Left hindlimb (tissue), 1 donor: ENCODE results near the gene INTS1.
"Not testable (repeated sequence)": the region's sequence is repeated elsewhere in the genome, so short reads cannot be mapped to it uniquely, and the experiment has no call there.

Source experiments
- DNase-seq: peaks from one replicate; pipeline ENCODE4 v3.0.0-alpha.2; 2018

The INTS1 gene

GRCh38 chr7:1460821-1461645 is 43.2 kb downstream of the INTS1 start:
- peak; percentile 54 for DNase-seq

- DNase-seq: no peak
Measured at GRCh38 chr7:1459920-1460820, 44.0 kb downstream of the INTS1 start.

DNA sequence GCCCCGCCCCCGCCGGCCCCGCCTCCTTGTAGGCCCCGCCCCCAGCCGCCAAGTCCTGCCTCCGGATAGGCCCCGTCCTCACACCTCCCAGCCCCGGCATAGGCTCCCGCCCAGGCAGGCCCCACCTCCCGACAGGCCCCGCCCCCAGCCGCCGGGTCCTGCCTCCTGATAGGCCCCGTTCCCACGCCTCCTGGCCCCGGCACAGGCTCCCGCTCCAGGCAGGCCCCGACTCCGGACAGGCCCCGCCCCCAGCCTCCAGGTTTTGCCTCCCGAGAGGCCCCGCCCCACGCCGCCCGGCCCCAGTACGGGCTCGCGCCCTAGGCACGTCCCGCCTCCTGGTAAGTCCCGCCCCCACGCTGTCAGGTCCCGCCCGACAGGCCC is 44.7 kb downstream of the INTS1 start:
- DNase-seq: peak; percentile 100

- DNase-seq: peak; percentile 74
Measured at GRCh38 chr7:1458683-1459511, 45.3 kb downstream of the INTS1 start, which contains the start of gene MICALL2. Gene MICALL2 (minus strand): TSS chr7:1459470. CDS start chr7:1459326, 144 bp downstream.

- no peak for DNase-seq
Measured at GRCh38 chr7:1457949-1458682, 46.1 kb downstream of the INTS1 start.

DNA sequence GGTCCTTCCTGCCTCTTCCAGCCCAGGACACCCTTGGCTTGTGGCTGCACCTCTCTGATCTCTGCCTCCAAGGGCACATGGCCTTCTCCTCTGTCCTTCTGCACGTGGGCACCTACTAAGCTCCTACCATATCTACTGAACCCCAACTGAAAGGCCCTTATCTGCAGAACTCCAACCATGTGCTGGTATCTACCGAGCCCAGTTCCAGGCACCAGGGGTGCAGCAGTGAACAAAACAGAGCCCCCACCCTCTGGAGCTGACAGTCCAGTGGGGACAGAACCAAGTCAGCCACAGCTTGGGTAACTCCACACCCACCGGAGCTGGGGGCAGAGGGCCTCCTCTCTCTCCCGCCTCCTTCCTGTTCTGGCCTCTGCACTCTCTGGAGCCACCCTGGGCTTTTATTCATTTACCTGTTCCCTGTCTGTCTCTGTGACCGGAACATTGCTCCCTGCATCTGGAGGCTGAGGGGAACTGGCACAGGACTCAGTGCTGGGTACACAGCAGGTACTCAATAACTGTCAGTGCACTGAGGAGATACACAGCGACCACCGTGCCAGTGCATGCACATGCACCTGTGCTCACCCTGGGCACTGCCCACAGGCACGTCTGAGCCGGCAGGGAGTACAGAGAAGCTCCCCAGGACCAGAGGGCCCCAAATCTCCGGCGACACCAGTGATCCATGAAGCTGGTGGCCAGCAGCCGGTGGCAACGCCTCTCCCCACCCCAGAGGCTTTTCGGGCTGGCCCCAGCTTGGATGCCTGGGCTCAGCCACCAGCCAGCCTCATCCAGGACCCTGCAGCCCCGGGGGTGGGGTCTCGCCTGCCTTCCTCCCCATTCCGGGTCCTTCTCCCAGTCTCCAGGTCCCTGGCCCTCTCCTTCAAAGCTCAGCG is 46.9 kb downstream of the INTS1 start:
- no peak for DNase-seq

GRCh38 chr7:1455955-1456354 is 48.2 kb downstream of the INTS1 start:
- no peak for DNase-seq

- no peak for DNase-seq
Measured at GRCh38 chr7:1455241-1455939, 48.8 kb downstream of the INTS1 start.

DNA sequence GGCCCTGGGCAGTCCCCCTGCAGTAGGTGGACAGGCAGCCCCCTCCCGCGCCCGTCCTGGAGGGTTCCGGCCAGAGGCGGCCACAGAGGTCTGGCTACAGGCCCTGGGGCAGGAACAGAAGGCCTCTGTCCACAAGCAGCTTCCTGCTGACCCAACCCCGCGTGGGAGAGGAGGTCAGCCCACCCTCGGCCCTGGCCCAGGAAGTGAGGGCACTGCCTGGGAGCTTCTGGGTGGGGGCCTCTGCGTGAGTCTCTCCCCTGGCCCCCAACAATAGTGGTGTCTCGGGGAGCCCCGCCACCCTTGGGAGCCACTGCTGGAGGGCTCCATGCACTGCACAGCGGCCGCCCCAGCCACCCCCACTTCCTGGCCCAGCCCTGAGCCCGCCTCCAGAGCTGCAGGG is 49.6 kb downstream of the INTS1 start:
- DNase-seq: peak; percentile 76

- DNase-seq: no peak
Measured at GRCh38 chr7:1452205-1452604, 52.0 kb downstream of the INTS1 start.

DNA sequence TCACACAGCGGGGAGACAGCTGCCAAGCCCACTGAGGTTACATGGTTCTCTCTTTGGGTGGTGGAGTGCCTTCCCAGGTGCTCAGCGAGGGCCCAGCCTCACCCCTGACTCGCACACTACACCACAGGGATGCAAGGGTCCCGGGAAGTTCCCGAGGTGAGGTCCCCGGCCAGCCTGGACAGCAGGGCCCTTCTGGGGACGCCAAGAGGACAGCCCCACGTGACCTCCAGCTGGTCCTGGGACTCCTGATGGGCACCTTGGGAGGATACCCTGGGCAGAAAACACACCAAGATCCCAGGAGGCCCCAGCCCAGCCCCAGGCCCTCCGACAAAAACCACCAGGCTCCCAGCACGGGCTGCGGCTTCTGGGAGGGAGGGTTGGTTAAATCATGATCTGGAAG is 53.2 kb downstream of the INTS1 start:
- DNase-seq: no peak

DNA sequence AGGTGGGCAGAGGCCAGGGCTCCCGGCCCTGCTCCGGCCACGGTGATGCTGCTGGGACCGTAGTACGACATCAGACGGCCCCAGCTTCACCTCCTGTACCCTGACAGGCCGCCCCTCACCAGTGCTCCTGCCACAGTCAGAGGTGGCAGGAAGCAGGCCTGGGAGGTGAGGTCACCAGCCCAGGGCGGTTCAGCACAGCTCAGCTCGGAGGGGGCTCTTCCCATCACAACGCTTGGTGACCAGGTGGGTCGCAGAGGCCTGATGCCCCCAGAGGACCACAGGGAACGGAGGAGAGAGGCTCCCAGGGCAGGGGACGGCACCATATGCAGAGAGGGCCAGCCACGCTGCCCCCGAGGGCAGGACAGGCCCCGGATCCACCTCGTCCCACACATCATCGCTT is 53.8 kb downstream of the INTS1 start:
- no peak for DNase-seq

DNA sequence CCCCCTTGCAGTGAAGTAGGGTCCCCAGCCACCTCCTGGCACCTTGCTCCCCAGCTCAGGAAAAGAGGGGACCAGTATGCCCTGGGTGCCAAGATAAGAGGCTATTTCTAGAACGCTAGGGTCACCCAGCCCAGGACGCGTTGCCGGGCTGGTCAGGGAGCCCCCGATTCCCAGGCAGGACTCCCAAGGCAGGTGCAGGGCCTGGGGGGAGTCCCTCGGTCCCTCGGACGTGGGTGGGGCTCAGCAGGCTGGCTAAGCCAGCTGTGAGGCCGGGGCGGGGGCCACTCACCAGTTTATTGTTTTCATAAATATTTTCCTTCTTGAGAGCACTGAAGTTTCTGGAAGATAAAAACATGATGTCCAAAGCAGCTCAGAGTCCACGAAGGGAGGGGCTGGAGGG is 54.2 kb downstream of the INTS1 start:
- DNase-seq: no peak

DNA sequence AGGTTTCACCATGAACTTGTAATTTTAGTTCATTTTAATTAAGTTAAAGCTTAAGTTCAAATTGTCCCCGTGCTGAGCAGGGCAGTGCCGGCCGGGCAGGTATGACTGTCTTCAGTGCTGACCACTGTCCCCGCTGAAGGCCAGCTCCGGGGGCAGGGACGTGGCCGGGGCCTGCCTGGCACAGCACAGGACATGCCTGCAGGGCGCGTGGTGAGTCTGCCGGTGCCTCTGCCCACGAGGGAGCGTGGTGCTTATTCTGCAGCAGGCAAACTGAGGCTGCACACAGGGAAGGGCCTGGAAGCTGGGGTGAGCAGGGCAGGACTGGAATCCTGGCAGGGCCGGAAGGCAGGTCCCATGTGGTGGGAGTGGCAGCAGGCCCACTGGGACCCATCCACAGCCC is 54.7 kb downstream of the INTS1 start:
- DNase-seq: no peak

- DNase-seq: no peak
Measured at GRCh38 chr7:1448958-1449357, 55.2 kb downstream of the INTS1 start.

DNA sequence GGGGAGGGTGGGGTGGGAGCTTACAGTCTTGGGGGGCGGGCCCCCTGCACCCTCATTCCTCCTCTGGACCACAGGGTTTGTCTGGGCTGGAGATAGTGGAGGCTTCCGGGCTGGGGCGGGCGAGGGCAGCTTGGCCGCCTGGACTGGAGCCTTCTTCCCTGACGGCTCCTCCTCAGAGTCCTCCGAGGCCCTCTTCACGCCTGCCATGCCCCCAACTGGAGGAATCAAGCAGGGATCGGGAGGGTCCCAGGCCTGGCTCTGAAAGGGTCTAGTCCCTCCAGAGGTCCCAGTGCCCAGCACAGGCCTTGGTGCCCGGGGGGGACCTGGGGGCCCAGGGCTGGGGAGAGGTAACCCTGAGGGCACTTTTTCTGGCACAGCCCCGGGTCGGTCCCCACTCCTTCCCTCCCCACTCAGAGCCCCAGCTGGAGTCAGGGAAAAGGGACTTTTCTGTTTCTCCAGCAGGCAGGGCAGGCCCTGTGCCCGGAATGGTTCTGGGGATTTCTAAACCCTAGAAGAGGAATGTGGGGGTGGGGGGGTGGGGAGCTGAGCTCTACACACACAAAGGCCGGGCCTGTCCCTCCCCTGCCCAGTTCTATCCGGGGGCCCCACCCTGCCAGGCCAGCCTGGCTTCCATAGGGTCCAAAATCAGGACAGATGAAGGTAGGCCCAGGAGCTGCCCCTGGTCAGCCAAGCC is 56.5 kb downstream of the INTS1 start:
- peak; percentile 62 for DNase-seq

DNA sequence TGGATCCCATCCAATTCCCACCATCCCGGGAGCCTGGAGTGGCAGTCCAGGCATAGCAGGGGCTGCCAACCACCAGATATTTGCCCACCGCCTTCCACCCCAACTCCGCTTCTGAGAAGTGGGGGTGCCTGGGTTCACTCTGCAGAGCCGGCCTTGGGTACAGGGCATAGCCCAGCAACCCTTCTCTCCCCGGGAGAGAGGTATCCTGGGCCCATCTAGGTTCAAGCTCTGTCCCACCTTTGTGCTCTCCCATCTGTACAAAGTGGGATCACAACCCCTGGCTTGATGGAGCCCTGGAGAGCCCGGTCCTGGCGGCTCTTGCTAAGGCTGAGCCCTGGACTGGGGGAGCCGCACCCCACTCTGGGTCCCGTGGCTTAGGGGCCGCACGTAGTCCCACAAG is 57.1 kb downstream of the INTS1 start:
- no peak for DNase-seq

DNA sequence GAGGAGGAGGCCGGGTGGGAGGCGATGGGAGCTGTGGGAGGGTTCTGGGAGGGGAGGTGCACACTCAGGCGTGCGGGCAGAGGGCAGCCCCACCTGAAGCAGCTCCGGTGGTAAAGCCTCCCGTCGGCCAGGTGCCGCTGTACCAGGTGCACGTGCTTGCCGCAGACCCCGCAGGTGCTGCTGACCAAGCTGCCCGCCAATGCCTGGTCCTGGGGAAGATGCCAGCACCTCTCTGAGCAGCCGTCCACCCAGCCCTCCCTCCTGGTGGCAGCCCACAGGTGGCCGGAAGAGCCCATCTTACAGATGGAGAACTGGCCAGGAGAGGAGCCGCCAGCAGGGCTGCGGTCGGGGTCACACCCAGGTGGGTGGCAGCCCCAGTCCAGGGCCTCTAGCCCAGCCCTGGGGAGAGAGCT is 57.6 kb downstream of the INTS1 start:
- no peak for DNase-seq

DNA sequence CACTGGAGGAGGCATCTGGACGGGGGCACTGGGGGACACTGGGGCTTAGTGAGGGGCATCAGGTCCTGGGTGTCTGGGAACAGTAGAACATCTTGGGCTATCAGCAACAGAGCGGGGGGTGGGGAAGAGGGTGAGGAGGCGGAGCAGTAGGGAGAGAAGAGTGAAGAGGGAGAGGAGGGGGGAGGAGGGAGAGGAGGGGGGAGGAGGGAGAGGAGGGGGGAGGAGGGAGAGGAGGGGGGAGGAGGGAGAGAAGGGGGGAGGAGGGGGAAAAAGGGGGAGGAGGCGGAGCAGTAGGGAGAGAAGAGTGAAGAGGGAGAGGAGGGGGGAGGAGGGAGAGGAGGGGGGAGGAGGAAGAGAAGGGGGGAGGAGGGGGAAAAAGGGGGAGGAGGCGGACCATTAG is 58.2 kb downstream of the INTS1 start:
- DNase-seq: not testable (repeated sequence)

GRCh38 chr7:1445341-1445740 is 58.8 kb downstream of the INTS1 start:
- DNase-seq: no peak
